ENCODE measurements around the gene C2CD4C. TPM values are rescaled to one million over a fixed set of nuclear protein-coding genes. Genes with fewer than 3 reads are reported as not detected.
"Not testable (repeated sequence)": the region's sequence is repeated elsewhere in the genome, so short reads cannot be mapped to it uniquely, and the experiment has no call there.

C2CD4C gene
- total RNA-seq, 3 donors from 2014 or later (not counting 1 experiment from before 2014, with no cell fraction given), result not detected

GRCh38 chr19:362683-363082 is 46.3 kb downstream of the C2CD4C start:
- no peak overlapping the region for H3K27ac ChIP-seq (ENCODE audit: low read length)
- Mint-ChIP-seq H3K4me3 (no peak overlapping the region), H3K4me1 (no peaks in the 10 kb centered on the region), H3K36me3 (no peaks in the 10 kb centered on the region), H3K9me3 (no peaks in the 10 kb centered on the region), H3K27me3 (ENCODE audit: low read depth in 2 of 2) (peaks cover 12 to 15% of the 10 kb centered on the region in 2 donors), H3K27ac (no peak overlapping the region)
- WGBS (ENCODE audit: insufficient coverage), result 87% methylated on average over 8 of the region's 11 CpGs
- intact Hi-C loops (cut with micrococcal nuclease), result no loop called here
- no peak for TF ChIP-seq CTCF (IDR thresholded peaks at IDR 0.05)
- no peak for DNase-seq
- H3K9me3 ChIP-seq (ENCODE audit: control insufficient read depth, insufficient read depth, low read length), result no peaks in the 10 kb centered on the region
- no peak overlapping the region for H3K4me3 ChIP-seq (ENCODE audit: low read length)
- H3K36me3 ChIP-seq (ENCODE audit: control insufficient read depth, insufficient read depth, low read length), result no peaks in the 10 kb centered on the region
- no peaks in the 10 kb centered on the region for H3K4me1 ChIP-seq (ENCODE audit: control insufficient read depth, insufficient read depth, low read length)
- no peaks in the 10 kb centered on the region for H3K27me3 ChIP-seq (ENCODE audit: control insufficient read depth, insufficient read depth, low read length)
- no peak for ATAC-seq

DNA sequence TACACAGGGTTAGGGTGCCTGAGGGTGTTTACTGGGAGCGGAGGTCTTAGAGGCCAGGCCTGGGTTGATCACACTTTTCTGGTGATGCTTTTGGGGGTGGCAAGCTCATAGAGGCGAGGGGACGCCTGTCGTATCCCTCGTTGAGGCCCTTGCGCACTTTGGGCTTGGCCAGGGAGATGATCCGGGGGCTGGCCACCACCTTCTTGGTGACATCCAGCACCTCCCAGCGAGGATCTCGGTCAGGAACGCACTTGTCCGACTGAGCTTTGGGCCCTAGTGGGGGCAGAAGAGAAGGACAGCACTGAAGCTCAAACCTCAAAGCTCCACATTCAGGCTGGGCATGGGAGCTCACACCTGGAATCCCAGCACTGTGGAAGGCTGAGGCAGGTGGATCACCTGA is 46.8 kb downstream of the C2CD4C start:
- Histone ChIP-seq H3K4me1 (ENCODE audit: control insufficient read depth, insufficient read depth, low read length) (no peaks in the 10 kb centered on the region), H3K27ac (ENCODE audit: low read length) (no peak overlapping the region), H3K27me3 (ENCODE audit: control insufficient read depth, insufficient read depth, low read length) (no peaks in the 10 kb centered on the region), H3K36me3 (ENCODE audit: control insufficient read depth, insufficient read depth, low read length) (no peaks in the 10 kb centered on the region), H3K4me3 (ENCODE audit: low read length) (no peak overlapping the region), H3K9me3 (ENCODE audit: control insufficient read depth, insufficient read depth, low read length) (no peaks in the 10 kb centered on the region)
- intact Hi-C loops (cut with micrococcal nuclease), result no loop called here
- H3K9me3 Mint-ChIP-seq, result no peaks in the 10 kb centered on the region
- no peaks in the 10 kb centered on the region for H3K36me3 Mint-ChIP-seq
- H3K27ac Mint-ChIP-seq, result no peak overlapping the region
- WGBS (ENCODE audit: insufficient coverage), result 91% methylated on average over 11 of the region's 11 CpGs
- H3K27me3 Mint-ChIP-seq (ENCODE audit: low read depth in 2 of 2), result peaks cover 7 to 14% of the 10 kb centered on the region in 2 donors
- DNase-seq (no peak), ATAC-seq (no peak)
- no peaks in the 10 kb centered on the region for H3K4me1 Mint-ChIP-seq
- TF ChIP-seq CTCF (IDR thresholded peaks at IDR 0.05), result no peak
- H3K4me3 Mint-ChIP-seq, result no peak overlapping the region

DNA sequence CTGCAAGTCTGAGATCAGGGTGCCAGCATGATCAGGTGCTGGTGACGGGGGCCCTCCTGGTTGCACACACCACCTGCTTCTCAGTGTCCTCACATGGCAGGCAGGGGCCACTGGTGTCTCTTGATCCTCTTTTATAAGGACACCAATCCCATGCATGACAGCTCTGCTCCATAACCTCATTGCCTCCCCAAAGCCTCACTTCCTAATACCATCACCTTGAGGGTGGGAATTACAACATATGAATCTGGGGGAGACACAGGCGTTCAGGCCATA is 49.4 kb downstream of the C2CD4C start:
- intact Hi-C loops (cut with micrococcal nuclease), result no loop called here
- WGBS (ENCODE audit: insufficient coverage), result 94% methylated on average over 2 of the region's 2 CpGs
- TF ChIP-seq CTCF (IDR thresholded peaks at IDR 0.05), result no peak
- H3K36me3 ChIP-seq (ENCODE audit: control insufficient read depth, insufficient read depth, low read length), result no peaks in the 10 kb centered on the region
- no peak for DNase-seq
- Mint-ChIP-seq H3K4me3 (no peak overlapping the region), H3K4me1 (no peaks in the 10 kb centered on the region), H3K27ac (no peak overlapping the region), H3K27me3 (ENCODE audit: low read depth in 2 of 2) (peaks cover 0 to 10% of the 10 kb centered on the region in 2 donors), H3K36me3 (no peaks in the 10 kb centered on the region), H3K9me3 (no peaks in the 10 kb centered on the region)
- H3K9me3 ChIP-seq (ENCODE audit: control insufficient read depth, insufficient read depth, low read length), result no peaks in the 10 kb centered on the region
- H3K27me3 ChIP-seq (ENCODE audit: control insufficient read depth, insufficient read depth, low read length), result no peaks in the 10 kb centered on the region
- no peak for ATAC-seq
- H3K4me3 ChIP-seq (ENCODE audit: low read length), result no peak overlapping the region
- H3K4me1 ChIP-seq (ENCODE audit: control insufficient read depth, insufficient read depth, low read length), result no peaks in the 10 kb centered on the region
- no peak overlapping the region for H3K27ac ChIP-seq (ENCODE audit: low read length)

DNA sequence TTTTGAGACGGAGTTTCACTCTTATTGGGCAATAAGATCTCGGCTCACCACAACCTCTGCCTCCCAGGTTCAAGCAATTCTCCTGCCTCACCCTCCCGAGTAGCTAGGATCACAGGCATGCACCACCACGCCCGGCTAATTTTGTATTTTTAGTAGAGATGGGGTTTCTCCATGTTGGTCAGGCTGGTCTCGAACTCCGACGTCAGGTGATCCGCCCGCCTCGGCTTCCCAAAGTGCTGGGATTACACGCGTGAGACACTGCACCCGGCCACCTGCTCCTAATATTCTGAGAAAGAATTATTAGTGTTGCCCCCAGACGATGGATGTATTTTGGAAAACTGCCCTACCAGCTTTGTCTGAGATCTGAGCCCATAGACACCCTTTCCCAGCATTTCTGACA is 53.4 kb downstream of the C2CD4C start:
- DNase-seq; H3K27me3 ChIP-seq (ENCODE audit: control insufficient read depth, insufficient read depth, low read length); H3K36me3 Mint-ChIP-seq; H3K9me3 Mint-ChIP-seq; H3K4me3 Mint-ChIP-seq; H3K27me3 Mint-ChIP-seq (ENCODE audit: low read depth in 2 of 2); H3K27ac ChIP-seq (ENCODE audit: low read length); ATAC-seq; H3K36me3 ChIP-seq (ENCODE audit: control insufficient read depth, insufficient read depth, low read length); H3K4me1 Mint-ChIP-seq; intact Hi-C loops (cut with micrococcal nuclease); H3K27ac Mint-ChIP-seq; H3K4me3 ChIP-seq (ENCODE audit: low read length); H3K4me1 ChIP-seq (ENCODE audit: control insufficient read depth, insufficient read depth, low read length); H3K9me3 ChIP-seq (ENCODE audit: control insufficient read depth, insufficient read depth, low read length): not testable (repeated sequence)
- WGBS (ENCODE audit: insufficient coverage), result 93% methylated on average over 12 of the region's 15 CpGs

Other genes with a start within 250 kb of the C2CD4C start
- gene PLPP2, start 117.7 kb downstream of the C2CD4C start, total RNA-seq, result 1 to 10 TPM in 2 of 3 donors, under 1 TPM in 1; 0.85 to 6.2 (median 1.0) TPM
- 10 to 100 TPM; 14.8 to 17.7 (median 15.4) TPM for gene MIER2, start 64.4 kb downstream of the C2CD4C start, total RNA-seq
- gene SHC2, start 51.9 kb upstream of the C2CD4C start, total RNA-seq, result under 1 TPM in 1 of 3 donors, not detected in 2; 0.75 TPM
- under 1 TPM in 2 of 3 donors, not detected in 1; 0.43 to 0.54 TPM for gene MADCAM1, start 87.3 kb upstream of the C2CD4C start, total RNA-seq
- 10 to 100 TPM; 18.7 to 20.6 (median 18.9) TPM for gene TPGS1, start 98.3 kb upstream of the C2CD4C start, total RNA-seq
- 100 to 1,000 TPM in 2 of 3 donors, 10 to 100 TPM in 1; 68.5 to 114 (median 101) TPM for gene CDC34, start 122.6 kb upstream of the C2CD4C start, total RNA-seq
- gene GZMM, start 134.9 kb upstream of the C2CD4C start, total RNA-seq, result 100 to 1,000 TPM; 186 to 286 (median 253) TPM
- gene BSG, start 163.4 kb upstream of the C2CD4C start, total RNA-seq, result 100 to 1,000 TPM; 229 to 248 (median 236) TPM
- 1 to 10 TPM in 2 of 3 donors, under 1 TPM in 1; 0.96 to 1.6 (median 1.1) TPM for gene HCN2, start 180.7 kb upstream of the C2CD4C start, total RNA-seq
- gene POLRMT, start 224.4 kb upstream of the C2CD4C start, total RNA-seq, result 10 to 100 TPM; 57.2 to 58.5 (median 57.6) TPM
- gene FGF22, start 230.7 kb upstream of the C2CD4C start, total RNA-seq, result under 1 TPM; 0.31 to 0.58 (median 0.41) TPM

Data from natural killer cell (primary cell).